Hepatic stellate cell (primary cell): Measurements from ENCODE around the gene ABCC4.
"Not testable (repeated sequence)": the region's sequence is repeated elsewhere in the genome, so short reads cannot be mapped to it uniquely, and the experiment has no call there.

Experiments
- DNase-seq: peaks from one replicate; pipeline ENCODE4 v3.0.0; 2011; ENCODE audit warnings: low spot score

The ABCC4 gene

DNA sequence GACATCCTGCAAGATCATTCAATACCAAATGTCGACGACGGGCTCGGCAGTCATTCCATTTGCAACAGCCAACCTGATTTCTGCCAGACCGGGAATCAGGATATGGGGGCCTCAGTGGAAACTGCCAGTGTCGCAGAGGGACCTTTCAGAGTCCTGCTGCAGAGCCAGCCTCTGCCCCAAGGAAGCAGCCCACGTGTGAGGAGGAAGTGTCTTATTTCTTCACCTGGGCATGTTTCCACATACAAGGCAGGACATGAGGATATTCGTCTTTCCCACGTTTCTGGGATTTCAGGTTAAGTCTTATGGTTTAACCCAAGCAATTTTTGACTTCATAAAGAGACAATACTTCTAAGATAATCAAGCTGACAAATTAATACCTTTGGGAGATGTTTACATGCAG lies 69.9 kb downstream of the ABCC4 start:
- DNase-seq, result no peak

DNA sequence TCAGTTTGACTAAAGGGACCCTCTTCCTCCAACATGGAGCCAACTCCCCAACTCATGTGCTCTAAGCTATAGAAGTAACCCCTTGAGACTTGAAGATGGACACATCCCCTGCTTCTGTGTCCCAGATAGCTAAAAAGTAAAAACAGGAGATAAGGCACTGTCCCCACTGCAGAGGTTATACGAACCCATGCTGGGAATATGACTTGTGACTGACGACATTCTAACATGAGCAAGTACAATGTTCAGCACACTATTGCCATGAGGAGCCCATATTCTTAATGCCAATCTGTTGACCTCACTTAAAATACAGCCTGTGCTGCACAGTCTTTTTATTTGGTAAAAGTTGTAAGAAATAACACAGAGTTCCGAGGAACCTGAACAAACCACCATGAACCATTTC lies 71.4 kb downstream of the ABCC4 start:
- DNase-seq, result no peak

DNA sequence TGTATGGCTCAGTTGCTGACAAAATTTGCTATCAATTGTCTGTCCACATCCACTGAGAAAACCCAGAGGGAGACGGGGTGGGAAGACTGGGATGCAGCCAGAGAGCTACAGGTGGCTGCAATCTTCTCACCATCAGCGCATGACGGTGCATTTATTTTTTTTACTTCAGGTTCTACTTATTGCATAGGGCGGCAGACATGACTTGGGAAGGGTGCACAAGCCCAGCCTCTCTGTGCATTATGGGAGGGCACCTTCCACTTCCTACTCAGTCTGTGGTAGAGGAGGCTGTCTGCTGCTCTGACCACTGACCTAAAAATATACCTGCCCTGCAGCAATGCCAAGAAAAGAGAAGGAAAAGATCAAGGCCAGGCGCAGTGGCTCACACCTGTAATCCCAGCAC lies 73.1 kb downstream of the ABCC4 start:
- DNase-seq, result no peak

DNA sequence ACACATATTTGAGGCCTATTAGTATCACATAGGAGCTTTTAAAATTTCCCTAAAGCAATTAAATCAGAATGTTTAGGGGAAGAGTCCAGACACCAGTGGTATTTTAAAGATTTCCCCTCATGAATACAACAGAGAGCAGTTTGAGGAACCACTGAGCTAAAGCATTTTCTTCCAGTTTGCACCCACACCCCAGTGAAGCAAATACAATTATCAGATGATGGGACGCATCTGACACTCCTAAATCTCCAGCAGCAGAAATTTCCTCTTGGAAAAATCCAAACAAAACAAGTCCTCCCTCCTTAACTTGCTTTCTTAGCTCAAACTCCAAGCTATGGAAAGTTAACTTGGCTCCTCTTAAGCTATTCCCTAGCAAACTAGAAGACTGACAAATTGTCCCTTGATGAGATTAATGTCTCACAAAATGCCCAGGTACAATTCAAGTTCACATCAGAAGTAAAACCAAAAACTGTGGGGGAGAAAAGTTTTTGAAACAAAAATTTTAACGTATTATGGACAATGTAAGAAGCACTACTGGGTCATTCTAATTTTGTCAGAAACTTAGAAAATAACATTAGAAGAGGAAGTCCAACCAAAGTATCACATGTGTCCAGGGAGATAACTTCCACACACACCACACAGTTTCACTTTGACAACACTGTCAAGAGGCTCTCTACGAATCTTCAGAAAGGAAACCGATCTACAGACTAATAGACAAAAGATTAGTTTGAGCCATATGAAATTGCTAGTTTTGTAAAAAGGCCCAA lies 74.1 kb downstream of the ABCC4 start:
- DNase-seq, result no peak

DNA sequence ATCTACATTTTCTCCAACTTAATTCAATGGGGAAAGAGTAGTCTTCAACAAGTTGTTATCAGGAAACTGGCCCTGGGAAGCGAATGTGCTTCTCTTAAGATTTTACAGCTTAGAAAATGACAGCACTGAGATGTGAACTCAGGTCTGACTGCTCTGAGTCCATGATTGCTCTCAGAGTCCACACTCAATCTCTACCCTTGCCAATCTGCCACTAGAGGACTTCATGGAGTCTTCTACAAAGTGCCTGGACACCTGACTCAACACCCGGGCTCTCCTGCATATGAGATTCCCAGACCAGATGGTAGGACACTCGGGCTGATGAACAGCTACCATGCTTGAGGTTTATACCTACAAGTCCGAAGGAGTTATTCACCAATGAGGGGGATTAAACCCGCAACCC lies 74.8 kb downstream of the ABCC4 start:
- no peak for DNase-seq

DNA sequence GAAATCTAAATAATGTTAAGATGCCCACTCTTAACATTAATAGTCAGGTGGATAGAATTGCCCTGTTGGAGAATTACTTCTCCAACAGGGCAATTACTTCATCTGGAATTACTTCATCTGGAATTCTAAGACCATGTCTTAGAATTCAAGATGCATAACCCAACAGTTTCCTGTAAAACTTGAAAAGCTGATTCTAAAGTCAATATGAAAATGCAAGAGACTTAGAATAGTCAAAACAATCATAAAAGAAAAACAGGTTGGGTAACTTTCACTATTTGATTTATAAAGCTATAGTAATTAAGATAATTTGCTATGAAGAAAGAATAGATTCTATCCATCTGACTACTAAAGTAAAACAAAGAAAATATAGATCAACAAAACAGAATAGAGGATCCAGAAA lies 75.2 kb downstream of the ABCC4 start:
- DNase-seq, result no peak

DNA sequence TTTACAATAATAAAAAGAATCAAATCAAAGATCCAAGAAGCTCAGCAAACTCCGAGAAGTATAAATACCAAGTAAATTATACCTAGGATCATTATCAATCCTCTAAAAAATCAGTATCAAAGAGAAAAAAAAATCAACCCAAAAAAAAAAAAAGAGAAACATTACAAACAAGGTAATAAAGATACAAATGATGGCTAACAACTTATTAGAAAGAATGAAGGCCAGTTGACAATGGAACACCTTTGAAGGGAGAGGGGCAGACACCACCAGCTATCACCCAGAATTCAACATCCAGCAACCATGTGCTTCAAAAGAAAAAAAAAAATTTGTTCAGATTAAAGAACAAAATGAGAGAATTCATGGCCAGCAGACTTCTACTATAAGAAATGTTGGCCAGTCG lies 77.2 kb downstream of the ABCC4 start:
- DNase-seq, result no peak

DNA sequence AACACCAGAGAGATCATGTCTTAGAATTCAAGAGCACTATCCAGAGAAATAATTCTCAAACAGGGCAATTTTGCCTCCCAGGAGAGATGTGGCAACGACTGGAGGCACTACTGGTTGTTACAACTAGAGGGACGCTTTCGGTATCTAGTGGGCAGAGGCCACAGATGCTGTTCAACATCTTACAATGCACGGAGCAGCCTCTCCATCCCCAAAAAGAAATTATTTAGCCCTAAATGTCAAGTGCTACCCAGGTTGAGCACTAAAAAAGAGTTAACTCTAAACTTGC lies 78.6 kb downstream of the ABCC4 start:
- DNase-seq, result no peak

DNA sequence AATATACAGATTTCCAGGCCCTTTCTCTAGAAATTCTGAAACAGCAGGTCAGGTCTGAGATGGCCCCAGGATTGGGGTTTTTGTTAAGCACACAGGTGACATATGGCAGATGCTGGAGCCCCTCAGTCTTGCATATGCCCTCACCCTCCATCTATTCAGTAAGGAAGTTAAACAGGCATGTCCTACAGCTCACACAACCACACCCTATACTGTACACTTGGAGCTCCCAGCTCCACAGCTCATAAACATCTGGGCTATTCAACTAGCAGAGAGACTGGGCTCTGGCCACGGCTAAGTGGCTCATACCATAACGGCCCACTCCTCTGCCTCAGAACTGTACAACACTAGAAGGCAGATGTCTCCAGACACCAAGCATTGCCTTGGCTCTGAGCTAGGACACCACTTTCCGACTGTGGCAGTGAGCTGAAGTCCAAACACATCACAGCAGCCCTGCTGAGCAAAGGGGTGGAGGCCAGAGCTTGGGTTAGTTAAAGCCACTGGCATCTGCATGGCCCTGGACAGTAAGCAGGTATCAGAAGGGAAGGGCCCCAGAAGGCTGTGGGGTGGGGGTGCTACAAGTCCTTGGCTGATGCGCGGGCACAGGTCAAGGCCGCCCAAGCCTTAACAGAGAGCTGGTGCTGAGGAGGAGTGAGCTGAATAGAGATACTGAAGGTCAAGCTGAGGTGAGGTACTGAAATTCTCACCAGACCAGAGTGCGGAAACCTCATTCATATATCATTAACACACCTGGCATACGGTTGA lies 79.1 kb downstream of the ABCC4 start:
- DNase-seq, result no peak

DNA sequence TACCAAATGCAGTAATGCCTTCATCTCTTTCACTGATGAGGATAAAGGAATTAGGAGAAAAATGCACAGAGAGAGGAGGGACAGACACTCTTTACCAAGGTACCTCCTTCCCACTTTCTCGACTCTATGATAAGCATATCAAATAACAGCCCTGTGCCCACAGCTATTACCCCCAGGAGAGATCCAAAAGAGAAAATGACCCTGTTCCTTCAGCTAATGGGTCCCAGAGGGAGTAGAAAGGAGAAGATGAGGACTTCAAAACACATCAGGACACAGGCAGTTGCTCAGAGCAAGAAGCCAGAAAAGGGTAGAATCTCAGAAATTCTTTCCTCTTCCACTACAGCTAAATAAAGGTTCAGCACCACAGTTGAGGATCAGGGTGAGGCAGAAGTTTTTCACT lies 80.6 kb downstream of the ABCC4 start:
- DNase-seq, result no peak

DNA sequence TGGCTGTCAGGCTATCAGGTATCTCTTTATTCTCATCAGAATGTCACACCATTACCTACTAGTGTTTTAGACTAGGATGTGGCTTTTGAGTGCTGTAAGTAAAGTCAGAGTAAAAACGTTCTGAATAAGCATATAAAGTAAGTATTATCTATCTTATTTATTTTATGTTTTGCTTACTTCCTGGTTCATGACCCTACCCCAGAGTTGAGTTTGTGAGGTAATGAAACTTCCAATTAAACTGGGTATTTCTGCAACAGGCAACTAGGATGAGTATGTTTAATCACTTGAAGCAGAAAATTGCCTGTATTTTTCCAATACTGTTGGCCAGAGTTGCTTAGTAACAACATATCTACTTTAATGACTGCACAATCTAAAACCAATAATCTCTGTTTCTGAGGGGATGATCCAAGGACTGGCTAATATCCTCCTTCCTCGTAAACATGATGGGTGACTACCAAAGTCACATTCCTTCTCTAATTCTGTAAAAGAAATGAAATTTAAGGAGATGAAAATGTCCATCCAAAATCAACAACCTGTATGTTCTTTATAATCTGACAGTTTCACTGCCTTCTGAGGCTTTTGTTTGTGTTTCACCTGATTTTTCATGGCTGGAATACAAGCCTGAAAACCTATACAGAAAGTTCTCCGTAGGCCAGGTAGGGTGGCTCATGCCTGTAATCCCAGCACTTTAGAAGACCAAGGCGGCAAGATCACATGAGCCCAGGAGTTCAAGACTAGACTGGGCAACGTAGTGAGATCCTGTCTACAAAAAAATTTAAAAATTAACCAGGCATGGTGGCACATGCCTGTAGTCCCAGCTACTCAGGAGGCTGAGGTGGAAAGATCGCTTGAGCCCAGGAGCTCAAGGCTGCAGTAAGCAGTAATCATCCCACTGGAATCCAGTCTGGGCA lies 83.1 kb downstream of the ABCC4 start:
- no peak for DNase-seq

DNA sequence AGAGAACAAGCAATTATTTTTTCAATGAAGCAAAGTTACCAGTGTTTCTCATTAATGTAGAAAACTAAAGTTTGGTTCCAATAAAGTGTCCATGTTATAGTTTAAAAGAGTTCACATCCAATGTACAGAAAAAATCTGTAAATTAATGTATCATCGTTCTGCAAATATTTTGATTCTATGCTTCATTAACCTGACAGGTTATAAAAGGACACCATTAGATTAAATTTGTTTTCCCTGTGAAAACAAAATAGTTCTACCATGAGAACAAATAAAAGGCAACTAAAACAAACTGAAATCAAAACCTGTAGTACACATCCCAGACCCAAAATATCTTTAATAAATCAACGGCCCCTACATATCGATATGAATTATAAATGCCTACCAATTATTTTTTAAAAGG lies 85.1 kb downstream of the ABCC4 start:
- DNase-seq, result no peak

DNA sequence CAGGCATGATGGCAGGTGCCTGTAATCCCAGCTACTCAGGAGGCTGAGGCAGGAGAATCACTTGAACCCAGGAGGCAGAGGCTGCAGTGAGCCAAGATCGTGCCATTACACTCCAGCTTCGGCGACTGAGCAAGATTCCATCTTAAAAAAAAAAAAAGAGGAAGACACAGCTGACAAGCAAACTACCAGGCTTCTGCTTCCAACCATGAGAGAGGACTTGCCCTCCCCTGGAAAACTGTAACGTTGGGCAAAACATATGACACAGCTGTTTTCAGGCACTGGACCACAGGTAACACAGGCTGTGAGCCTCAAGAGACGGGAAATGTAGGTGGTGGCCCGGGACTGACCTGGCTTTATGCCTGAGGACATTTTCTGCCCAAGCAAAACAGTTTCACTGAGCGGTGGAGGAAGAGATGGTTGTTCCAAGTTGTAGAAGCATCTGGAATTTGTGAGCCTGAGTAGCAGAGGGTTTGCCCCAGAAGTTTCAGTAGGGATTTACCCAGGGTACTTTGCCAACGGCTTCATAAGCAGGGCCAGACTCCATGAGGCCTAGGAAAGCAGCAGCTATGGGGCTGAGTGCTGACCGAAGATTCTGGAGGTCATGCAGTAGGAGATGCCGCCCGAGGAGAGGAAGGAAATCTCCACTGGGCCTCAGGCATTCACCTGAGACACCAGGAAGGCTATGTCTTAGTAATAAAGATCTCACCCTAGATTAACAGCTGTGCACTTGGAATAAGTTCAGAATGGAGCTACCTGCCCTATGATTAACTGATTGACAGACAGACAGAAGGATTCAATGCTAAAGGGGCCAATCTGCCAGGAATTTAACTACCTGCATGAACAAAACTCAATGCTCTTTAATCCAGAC lies 88.0 kb downstream of the ABCC4 start:
- DNase-seq, result no peak

DNA sequence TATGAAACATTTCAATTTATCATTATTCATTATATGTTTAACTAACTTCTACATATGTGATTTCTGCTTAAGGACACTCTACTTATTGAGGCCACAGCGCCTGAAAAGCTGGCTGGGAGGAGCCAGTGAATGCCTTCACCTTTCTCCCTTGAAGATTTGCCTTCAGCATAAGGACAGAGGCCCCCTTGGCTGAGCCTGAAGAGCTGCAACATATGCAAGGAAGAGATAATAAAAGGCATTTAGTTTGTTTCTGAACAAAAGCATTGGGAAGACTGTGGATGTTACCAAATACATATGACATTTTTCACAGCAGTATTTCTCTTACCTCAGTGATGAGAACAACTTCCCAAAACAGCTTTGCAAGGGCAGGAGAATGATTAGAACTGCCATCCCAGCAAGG lies 92.1 kb downstream of the ABCC4 start:
- no peak for DNase-seq

DNA sequence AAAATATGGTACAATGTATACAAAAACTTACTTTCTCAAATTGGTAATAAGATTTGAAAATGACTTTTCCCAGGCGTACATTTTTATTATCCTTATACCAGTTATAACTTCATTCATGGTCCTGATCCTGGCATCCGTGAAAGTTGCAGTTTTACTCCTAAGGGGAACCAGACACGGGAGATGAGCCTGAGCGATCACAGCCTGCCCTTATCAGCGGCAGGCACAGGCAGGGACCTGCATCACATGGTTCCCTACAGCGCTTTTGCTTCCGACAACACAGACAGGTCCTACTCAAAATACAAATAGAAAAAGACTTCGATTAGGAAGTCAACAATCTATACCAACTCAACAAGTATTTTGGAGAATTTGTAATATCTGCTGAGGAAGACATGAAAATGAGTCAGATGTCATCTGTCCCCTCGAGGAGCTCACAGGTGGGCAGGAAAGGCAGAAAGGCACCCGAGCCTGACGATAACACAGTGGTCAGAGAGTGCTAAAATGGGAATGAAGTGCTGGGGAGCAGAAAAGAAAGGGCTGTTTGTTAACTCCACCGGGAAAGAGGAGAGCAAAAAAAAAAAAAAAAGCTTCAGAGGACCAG lies 93.4 kb downstream of the ABCC4 start:
- no peak for DNase-seq

DNA sequence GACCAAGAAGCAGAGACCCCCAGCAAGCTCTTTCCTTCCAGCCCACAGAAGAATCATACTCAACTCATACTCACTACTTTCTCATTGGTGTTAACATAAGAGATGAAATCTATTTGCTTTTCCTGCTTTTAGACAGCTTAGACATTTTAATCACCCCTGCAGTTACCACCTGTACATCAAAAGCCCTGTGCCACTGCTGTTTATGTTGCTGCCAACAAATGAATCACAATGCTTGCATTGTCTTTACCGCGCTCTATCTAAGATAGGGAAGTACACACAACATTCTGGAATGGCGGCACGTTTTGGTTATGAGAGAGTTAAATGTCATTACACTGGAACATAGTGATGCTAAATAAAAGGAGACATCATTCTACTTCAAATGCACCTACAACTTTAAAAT lies 95.1 kb downstream of the ABCC4 start:
- no peak for DNase-seq

DNA sequence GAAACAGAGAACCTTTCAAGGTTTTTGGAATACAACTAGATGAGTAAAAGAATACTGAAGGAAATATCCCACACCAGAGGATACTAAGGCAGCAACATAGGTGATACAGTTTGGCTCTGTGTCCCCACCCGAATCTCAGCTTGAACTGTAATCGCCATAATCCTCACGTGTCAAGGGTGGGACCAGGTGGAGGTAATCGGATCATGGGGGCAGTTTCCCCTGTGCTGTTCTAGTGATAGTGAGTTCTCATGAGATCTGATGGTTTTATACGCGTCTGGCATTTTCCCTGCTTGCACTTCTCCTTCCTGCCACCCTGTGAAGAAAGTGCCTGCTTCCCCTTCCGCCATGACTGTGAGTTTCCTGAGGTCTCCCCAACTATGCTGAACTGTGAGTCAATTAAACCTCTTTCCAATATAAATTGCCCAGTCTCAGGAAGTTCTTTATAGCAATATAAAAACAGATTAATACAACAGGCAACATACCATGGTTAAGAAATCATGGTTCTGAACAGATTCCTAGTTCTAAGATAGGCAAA lies 97.0 kb downstream of the ABCC4 start:
- DNase-seq, result no peak

DNA sequence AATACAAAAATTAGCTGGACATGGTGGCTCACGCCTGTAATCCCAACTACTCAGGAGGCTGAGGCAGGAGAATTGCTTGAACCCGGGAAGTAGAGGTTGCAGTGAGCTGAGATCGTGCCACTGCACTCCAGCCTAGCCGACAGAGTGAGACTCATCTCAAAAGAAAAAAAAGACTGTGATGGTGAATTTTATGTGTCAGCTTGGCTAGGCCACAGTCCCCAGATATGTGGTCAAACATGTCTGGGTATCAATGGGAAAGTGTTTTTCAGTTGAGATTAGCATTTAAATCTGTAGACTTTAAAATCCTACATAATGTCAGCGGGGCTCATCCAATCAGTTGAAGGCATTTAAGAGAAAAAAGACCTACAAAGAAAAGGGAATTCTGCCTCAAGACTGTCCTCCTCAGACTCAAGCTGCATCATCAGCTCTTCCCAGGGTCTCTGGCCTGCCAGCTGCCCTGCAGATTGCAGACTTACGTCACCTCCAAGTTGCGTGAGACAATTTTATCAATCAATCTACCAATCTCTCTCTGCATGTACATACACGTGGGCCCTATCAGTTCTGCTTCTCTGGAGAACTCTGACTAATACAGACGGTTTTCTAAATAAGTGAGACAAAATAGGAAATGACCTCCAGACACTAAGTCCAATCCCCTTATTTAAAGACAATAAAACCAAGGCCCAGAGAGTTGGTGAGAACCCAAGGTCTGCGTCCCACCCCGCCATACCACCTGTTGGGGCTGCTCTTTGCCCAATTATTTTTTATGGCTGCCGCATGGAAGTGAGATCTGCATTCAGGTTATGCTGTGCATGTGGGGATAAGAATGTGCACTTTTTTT lies 99.2 kb downstream of the ABCC4 start:
- no peak for DNase-seq

DNA sequence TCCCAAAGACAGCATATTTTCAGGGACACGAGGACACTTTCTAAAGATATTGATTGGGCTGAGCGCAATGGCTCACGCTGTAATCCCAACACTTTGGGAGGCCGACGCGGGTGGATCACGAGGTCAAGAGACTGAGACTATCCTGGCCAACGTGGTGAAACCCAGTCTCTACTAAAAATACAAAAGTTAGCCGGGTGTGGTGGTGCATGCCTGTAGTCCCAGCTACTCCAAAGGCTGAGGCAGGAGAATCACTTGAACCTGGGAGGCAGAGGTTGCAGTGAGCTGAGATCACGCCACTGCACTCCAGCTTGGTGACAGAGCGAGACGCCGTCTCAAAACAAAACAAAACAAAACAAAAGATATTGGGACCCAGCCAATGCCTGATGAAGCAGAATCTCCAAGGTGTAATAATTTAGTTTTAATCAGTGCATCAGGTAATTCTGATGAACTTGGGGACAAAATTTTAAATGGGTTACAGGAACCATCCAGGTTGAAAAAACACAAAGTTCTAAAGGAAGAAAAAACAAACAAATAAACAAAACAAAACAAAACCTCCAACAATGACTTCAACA lies 100.8 kb downstream of the ABCC4 start:
- not testable (repeated sequence) for DNase-seq

DNA sequence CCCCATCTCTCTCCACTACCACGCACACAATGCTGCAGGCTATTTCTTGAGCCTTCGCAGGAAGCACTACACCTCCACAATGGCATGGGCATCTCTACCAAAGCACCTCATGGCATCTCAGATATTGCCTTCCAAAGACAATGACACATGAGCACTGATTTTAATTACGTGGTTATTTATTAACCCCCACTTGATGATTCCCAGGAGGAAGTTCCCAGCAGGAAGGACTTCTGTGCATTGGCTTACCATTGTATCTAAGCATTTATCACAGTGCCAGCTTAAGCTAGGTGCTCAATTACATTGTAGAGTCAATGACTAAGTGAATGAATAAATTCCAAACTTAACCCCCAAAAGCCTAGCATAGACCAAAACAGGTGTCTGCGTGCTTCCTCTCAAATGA lies 101.4 kb downstream of the ABCC4 start:
- DNase-seq, result no peak
